ENCODE results near the gene GABRQ. TPM values are rescaled to one million over a fixed set of nuclear protein-coding genes. Genes with fewer than 3 reads are reported as not detected.

GABRQ gene
- total and polyA plus RNA-seq, 2 of the 13 experiments (the other 11 are each of a cell fraction or from before 2014, with no cell fraction given): not detected

GRCh38 chrX:152642931-152643564 is 5.4 kb downstream of the GABRQ start:
- no peaks in the 10 kb centered on the region for H3K4me1 ChIP-seq (ENCODE audit: insufficient read depth, low read length)
- 57% methylated on average over 3 of the region's 11 CpGs for WGBS (ENCODE audit: low lambda C conversion rate)
- FAIRE-seq (no peak), ATAC-seq (no peak), DNase-seq (ENCODE audit: low spot score) (no peak)
- H4K20me1 ChIP-seq (ENCODE audit: insufficient read depth, low read length): no peaks in the 10 kb centered on the region
- intact Hi-C loops (cut with micrococcal nuclease; ENCODE audit: unreplicated experiment): no loop called here
- TF ChIP-seq STAG1 (CRISPR knock-in tag; IDR thresholded peaks at IDR 0.05) (no peak), AHDC1 (CRISPR knock-in tag; IDR thresholded peaks at IDR 0.05; ENCODE audit: borderline replicate concordance) (no peak), NFE2L2 (IDR thresholded peaks at IDR 0.05; ENCODE audit: low read length) (no peak), PLSCR1 (CRISPR knock-in tag; IDR thresholded peaks at IDR 0.05; ENCODE audit: borderline replicate concordance) (no peak), ZNF407 (CRISPR knock-in tag; IDR thresholded peaks at IDR 0.05; ENCODE audit: not compliant biosample characterization) (no peak), DPF2 (CRISPR knock-in tag; IDR thresholded peaks at IDR 0.05; ENCODE audit: borderline replicate concordance, low read depth) (no peak), MAFF (IDR thresholded peaks at IDR 0.05; ENCODE audit: low read depth, low read length) (no peak), ETV6 (CRISPR knock-in tag; conservative IDR thresholded peaks at IDR 0.05) (no peak)
- CTCF ChIA-PET (ENCODE audit: low intra/inter-chr PET ratio, low total read pairs): no interaction called here
- H3K79me2 ChIP-seq (ENCODE audit: insufficient read depth, low read length): no peaks in the 10 kb centered on the region
- no peak overlapping the region for H3K4me2 ChIP-seq (ENCODE audit: low read depth, low read length)
- H2AFZ ChIP-seq (ENCODE audit: low read length): no peak overlapping the region
- no peaks in the 10 kb centered on the region for H3K9me3 ChIP-seq (ENCODE audit: low read length)
- POLR2A ChIA-PET: no interaction called here
- no peak overlapping the region for H3K9ac ChIP-seq (ENCODE audit: insufficient read depth, low read depth, low read length)
- H3K27ac ChIP-seq (ENCODE audit: extremely low read length, insufficient read depth, low read length): no peak overlapping the region
- H3K4me3 ChIP-seq (replicated peaks in 1 of 3; ENCODE audit: insufficient read depth in 1 of 3, low read depth in 2 of 3, low read length in 3 of 3): no peak overlapping the region
- no peaks in the 10 kb centered on the region for H3K36me3 ChIP-seq (replicated peaks in 1 of 2; ENCODE audit: control insufficient read depth in 1 of 2, insufficient read depth in 2 of 2, low read length in 2 of 2)
- in situ Hi-C loops (cut with HindIII; ENCODE audit: extremely low pct_ligation_motif_present, low pct_unique_long_range_greater_than_20kb): loop anchor here (25.0 kb wide), 1 partner anchor 169 kb away; no protein-coding TSS in a partner anchor
- BruUV-seq (replicated peaks): no TSS peak
- H3K27me3 ChIP-seq (ENCODE audit: control insufficient read depth in 1 of 2, insufficient read depth in 2 of 2, low read length in 2 of 2): peaks cover 0 to 5% of the 10 kb centered on the region in 2 experiments; a peak in 1 of 5 replicates
